Thyroid gland (tissue), 4 donors: ENCODE results near the gene CCDC80.

Experiments used
- CTCF ChIP-seq, 6 experiments: fragments of 200-600 bp in 3 of 6; fragments of 450-650 bp in 3 of 6; sonication (generic) in 3 of 6; IDR thresholded peaks; one replicate each; pipeline ENCODE4 v1.5.1; 2016 to 2019; ENCODE audit warnings: antibody characterized with exemption in 6 of 6, mild to moderate bottlenecking in 2 of 6, inconsistent platforms in 1 of 6, moderate library complexity in 1 of 6
- POLR2A ChIP-seq, 2 donors: fragments of 450-650 bp; IDR thresholded peaks; one replicate each; pipeline ENCODE4 v1.6.1; 2017; ENCODE audit warnings: antibody characterized with exemption in 2 of 2, mild to moderate bottlenecking in 2 of 2, moderate library complexity in 1 of 2

GRCh38 chr3:112634786-112635541, 6.0 kb downstream of the CCDC80 start:
- no peak for TF ChIP-seq CTCF (IDR thresholded peaks at IDR 0.05)
- no peak for TF ChIP-seq POLR2A (IDR thresholded peaks at IDR 0.05)
